ENCODE data around the gene GREM2. TPM values are rescaled to one million over a fixed set of nuclear protein-coding genes. Genes with fewer than 3 reads are reported as not detected.

The GREM2 gene
- total and polyA plus RNA-seq, 2 of the 4 experiments (the other 2 are of a cell fraction): 3.0 to 14.2 TPM

DNA sequence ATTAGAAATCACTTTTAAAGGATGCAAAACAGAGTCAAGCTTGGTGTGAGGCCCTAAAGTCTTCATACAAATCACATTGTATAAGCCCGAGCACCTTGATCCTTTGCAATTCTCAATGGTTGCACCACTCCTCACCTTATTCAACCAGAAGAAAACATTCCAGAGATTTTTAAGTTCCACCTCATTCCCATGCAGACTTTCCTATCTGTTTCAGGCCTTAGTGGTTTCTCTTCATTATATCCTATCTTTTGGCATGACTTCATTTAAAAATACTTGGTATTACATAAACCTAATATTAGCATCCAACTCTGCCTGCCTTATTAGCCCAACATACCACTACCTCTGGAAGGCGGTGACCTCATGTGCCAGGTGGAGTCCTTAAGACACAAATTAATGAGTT, 9.3 kb upstream of the GREM2 start:
- Histone ChIP-seq H3K4me1 (ENCODE audit: control insufficient read depth, insufficient read depth, low read length) (peaks cover 1% of the 10 kb centered on the region), H3K9me1 (ENCODE audit: insufficient read depth, low read length) (no peaks in the 10 kb centered on the region; the same call in 1 of the 2 replicates), H2BK20ac (ENCODE audit: low read depth, low read length) (no peak overlapping the region), H3K4ac (ENCODE audit: low read depth, low read length) (no peak overlapping the region), H3K27ac (ENCODE audit: insufficient read depth, low read length) (no peak overlapping the region), H3K18ac (ENCODE audit: low read depth, low read length) (no peak overlapping the region), H2AK9ac (replicated peaks; ENCODE audit: low read depth, low read length, poor library complexity) (no peak overlapping the region), H4K5ac (ENCODE audit: low read depth, low read length) (no peak overlapping the region), H3K27me3 (ENCODE audit: control insufficient read depth, insufficient read depth, low read length) (no peaks in the 10 kb centered on the region), H2AK5ac (ENCODE audit: low read depth, low read length) (no peak overlapping the region), H3K9me3 (ENCODE audit: control insufficient read depth, insufficient read depth, low read length) (no peaks in the 10 kb centered on the region), H4K91ac (ENCODE audit: insufficient read depth, low read depth, low read length) (no peak overlapping the region), H3K4me2 (ENCODE audit: low read depth, low read length) (no peak overlapping the region), H2BK5ac (ENCODE audit: low read depth, low read length, poor library complexity, severe bottlenecking) (no peak overlapping the region), H3K23ac (ENCODE audit: low read depth, low read length) (no peak overlapping the region), H4K20me1 (ENCODE audit: insufficient read depth, low read length) (no peaks in the 10 kb centered on the region), H3K14ac (replicated peaks; ENCODE audit: low read depth, low read length) (no peak overlapping the region), H3K79me1 (ENCODE audit: low read depth in 1 of 2, low read length in 2 of 2) (no peaks in the 10 kb centered on the region), H3K4me3 (ENCODE audit: insufficient read depth, low read depth, low read length) (no peak overlapping the region), H3K36me3 (ENCODE audit: control insufficient read depth, insufficient read depth, low read length) (no peaks in the 10 kb centered on the region), H3K9ac (ENCODE audit: low read depth, low read length) (no peak overlapping the region), H2BK120ac (ENCODE audit: low read depth, low read length) (no peak overlapping the region), H2BK15ac (ENCODE audit: low read depth, low read length) (no peak overlapping the region), H4K8ac (ENCODE audit: low read depth in 2 of 2, low read length in 2 of 2) (no peak overlapping the region), H2AFZ (replicated peaks; ENCODE audit: low read length, poor library complexity) (no peak overlapping the region), H3K56ac (ENCODE audit: extremely low read depth, insufficient read depth, low read length) (no peak overlapping the region)
- intact Hi-C loops (cut with micrococcal nuclease) (no loop called here), dilution Hi-C loops (cut with HindIII; ENCODE audit: low sequenced_read_pairs, unreplicated experiment) (no loop called here), in situ Hi-C loops (cut with MboI; ENCODE audit: low sequenced_read_pairs) (no loop called here)
- ATAC-seq (ENCODE audit: low read depth) (no peak; the same call in 1 of the 2 replicates), DNase-seq (peak; percentile 26)
- POLR2A ChIA-PET (ENCODE audit: unreplicated experiment): no interaction called here
- CTCF ChIA-PET: no interaction called here
- no TSS peak for BruUV-seq (replicated peaks)
- TF ChIP-seq, protein P1, sequence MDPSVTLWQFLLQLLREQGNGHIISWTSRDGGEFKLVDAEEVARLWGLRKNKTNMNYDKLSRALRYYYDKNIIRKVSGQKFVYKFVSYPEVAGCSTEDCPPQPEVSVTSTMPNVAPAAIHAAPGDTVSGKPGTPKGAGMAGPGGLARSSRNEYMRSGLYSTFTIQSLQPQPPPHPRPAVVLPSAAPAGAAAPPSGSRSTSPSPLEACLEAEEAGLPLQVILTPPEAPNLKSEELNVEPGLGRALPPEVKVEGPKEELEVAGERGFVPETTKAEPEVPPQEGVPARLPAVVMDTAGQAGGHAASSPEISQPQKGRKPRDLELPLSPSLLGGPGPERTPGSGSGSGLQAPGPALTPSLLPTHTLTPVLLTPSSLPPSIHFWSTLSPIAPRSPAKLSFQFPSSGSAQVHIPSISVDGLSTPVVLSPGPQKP (IDR thresholded peaks at IDR 0.05; ENCODE audit: borderline replicate concordance, low read depth, low read length): no peak
- TF ChIP-seq MAZ (IDR thresholded peaks at IDR 0.05; ENCODE audit: borderline replicate concordance, low read depth, low read length) (no peak), BHLHE40 (IDR thresholded peaks at IDR 0.05; ENCODE audit: low read depth, low read length) (no peak), CEBPB (IDR thresholded peaks at IDR 0.05; ENCODE audit: low read depth, low read length) (no peak), RAD21 (IDR thresholded peaks at IDR 0.05; ENCODE audit: low read length) (no peak), NFE2L2 (IDR thresholded peaks at IDR 0.05; ENCODE audit: low read depth, low read length) (no peak), POLR2A (IDR thresholded peaks at IDR 0.05; ENCODE audit: low read depth, low read length) (no peak), RFX5 (IDR thresholded peaks at IDR 0.05; ENCODE audit: low read depth, low read length) (no peak), CHD1 (IDR thresholded peaks at IDR 0.05; ENCODE audit: low read depth, low read length) (no peak), RCOR1 (IDR thresholded peaks at IDR 0.05; ENCODE audit: insufficient replicate concordance, low read length) (no peak), FOS (IDR thresholded peaks at IDR 0.05; ENCODE audit: low read depth, low read length) (no peak), MAFK (IDR thresholded peaks at IDR 0.05; ENCODE audit: low read depth, low read length) (no peak), SMC3 (IDR thresholded peaks at IDR 0.05; ENCODE audit: low read depth, low read length) (no peak), MXI1 (IDR thresholded peaks at IDR 0.05; ENCODE audit: borderline replicate concordance, low read depth, low read length) (no peak)
- TF ChIP-seq, protein P2, sequence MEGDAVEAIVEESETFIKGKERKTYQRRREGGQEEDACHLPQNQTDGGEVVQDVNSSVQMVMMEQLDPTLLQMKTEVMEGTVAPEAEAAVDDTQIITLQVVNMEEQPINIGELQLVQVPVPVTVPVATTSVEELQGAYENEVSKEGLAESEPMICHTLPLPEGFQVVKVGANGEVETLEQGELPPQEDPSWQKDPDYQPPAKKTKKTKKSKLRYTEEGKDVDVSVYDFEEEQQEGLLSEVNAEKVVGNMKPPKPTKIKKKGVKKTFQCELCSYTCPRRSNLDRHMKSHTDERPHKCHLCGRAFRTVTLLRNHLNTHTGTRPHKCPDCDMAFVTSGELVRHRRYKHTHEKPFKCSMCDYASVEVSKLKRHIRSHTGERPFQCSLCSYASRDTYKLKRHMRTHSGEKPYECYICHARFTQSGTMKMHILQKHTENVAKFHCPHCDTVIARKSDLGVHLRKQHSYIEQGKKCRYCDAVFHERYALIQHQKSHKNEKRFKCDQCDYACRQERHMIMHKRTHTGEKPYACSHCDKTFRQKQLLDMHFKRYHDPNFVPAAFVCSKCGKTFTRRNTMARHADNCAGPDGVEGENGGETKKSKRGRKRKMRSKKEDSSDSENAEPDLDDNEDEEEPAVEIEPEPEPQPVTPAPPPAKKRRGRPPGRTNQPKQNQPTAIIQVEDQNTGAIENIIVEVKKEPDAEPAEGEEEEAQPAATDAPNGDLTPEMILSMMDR (conservative IDR thresholded peaks at IDR 0.05; ENCODE audit: low read depth, low read length): no peak
- TF ChIP-seq, protein P3, sequence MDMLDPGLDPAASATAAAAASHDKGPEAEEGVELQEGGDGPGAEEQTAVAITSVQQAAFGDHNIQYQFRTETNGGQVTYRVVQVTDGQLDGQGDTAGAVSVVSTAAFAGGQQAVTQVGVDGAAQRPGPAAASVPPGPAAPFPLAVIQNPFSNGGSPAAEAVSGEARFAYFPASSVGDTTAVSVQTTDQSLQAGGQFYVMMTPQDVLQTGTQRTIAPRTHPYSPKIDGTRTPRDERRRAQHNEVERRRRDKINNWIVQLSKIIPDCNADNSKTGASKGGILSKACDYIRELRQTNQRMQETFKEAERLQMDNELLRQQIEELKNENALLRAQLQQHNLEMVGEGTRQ (IDR thresholded peaks at IDR 0.05; ENCODE audit: low read depth, low read length): no peak
- 89% methylated on average over 1 of the region's 2 CpGs; no CpG with 5 or more reads in 1 of the 2 experiments for WGBS, 2 experiments (ENCODE audit: extremely low coverage in 2 of 2, insufficient read length in 1 of 2)

Measured in IMR-90 (cell line).